Measurements from ENCODE around the gene MRPL14.

MRPL14 gene

DNA sequence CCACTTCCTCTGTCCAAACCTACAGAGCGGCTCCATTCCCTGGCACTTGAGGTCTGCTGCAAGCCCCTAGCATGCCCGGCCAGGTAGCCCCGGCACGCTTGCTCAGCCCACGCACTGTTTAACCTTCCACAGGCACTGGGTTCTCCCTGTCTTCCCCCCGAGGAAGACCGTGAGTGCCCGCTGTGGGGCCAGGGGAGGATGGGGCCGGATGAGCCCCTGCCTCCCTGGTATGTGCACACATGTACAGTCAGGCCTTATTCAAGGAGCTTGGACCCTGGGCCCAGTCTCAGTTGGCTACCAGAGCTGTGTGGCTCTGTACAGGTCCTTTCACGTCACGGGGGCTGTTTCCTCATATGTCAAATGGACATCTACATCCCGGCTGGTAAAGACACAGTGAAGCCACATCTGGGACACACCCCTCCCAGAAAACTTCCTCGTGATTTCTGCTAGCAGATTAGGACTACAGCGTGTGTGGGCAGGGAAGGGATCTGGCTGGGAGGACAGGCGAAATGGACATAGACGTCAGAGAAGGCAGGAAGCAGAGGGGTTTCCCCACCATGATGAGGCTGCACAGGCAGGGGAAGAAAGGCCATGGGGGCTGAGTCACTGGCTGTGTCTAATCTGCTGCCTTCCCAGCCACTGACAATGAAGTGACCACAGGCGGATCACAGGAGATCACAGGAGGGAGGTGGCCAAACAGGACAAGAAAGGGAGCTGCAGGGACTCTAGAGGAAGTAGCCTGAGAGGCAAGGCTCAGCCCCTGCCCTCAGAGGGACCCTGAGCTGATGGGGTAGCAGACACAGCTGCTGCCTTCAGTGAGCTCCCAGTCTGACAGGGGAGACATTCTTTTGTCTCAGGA lies 62.9 kb downstream of the MRPL14 start:
- DNase-seq: peak; percentile 48

DNA sequence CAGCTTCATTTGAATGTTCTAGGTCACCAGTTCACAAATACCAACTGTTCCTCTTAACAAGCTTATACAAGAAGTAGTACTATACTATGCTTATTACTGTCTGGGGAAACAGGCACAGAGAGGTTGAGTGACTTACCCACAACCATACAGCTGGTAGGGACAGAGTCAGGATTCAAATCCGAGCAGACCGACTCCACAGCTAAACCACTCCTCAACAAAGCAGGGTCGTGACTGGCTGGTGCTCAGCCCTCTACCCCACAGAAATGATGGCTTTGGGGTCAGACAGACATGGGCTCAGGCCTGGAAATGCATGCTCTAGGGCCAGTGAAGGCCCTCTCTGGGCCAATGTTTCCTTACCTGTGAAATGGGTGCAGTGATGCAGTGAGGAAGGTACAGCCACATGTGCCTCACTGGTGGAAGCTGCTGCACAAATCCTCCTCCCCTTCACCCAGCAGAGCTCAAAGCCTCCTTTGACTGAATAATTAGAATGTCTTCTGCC lies 63.6 kb downstream of the MRPL14 start:
- DNase-seq: no peak
